HG03060 (cell line): ENCODE results near the gene SLC27A5.
"Not testable (repeated sequence)": the region's sequence is repeated elsewhere in the genome, so short reads cannot be mapped to it uniquely, and the experiment has no call there.

Experiments used
- ATAC-seq: cut with Tn5 transposase; IDR thresholded peaks from one replicate; pipeline ENCODE4 v1.9.1; 2021; ENCODE audit warnings: low read depth, moderate number of reproducible peaks; ENCODE audit not compliant: unreplicated experiment

Gene SLC27A5

GRCh38 chr19:58551123-58551497 lies 39.3 kb upstream of the SLC27A5 start:
- no peak for ATAC-seq

GRCh38 chr19:58550362-58551122 lies 38.8 kb upstream of the SLC27A5 start:
- ATAC-seq: no peak

GRCh38 chr19:58549664-58550361 lies 38.0 kb upstream of the SLC27A5 start:
- ATAC-seq: no peak

- ATAC-seq: no peak
Observed at GRCh38 chr19:58548859-58549663, 37.3 kb upstream of the SLC27A5 start.

- no peak for ATAC-seq
Observed at GRCh38 chr19:58547323-58548312, 35.8 kb upstream of the SLC27A5 start.

GRCh38 chr19:58546019-58546530 lies 34.3 kb upstream of the SLC27A5 start:
- no peak for ATAC-seq

- ATAC-seq: no peak
Observed at GRCh38 chr19:58545286-58546018, 33.7 kb upstream of the SLC27A5 start.

GRCh38 chr19:58544591-58545285 lies 32.9 kb upstream of the SLC27A5 start:
- peak; percentile 19 for ATAC-seq

GRCh38 chr19:58543826-58544590 lies 32.2 kb upstream of the SLC27A5 start, which contains the start of gene TRIM28:
Gene TRIM28, plus strand, starts transcription at chr19:58544064. Its CDS starts 694 bp downstream, at chr19:58544758.
- ATAC-seq: peak; percentile 81

- ATAC-seq: not testable (repeated sequence)
Observed at GRCh38 chr19:58542641-58543372, 31.0 kb upstream of the SLC27A5 start.

- not testable (repeated sequence) for ATAC-seq
Observed at GRCh38 chr19:58539169-58539559, 27.4 kb upstream of the SLC27A5 start.

GRCh38 chr19:58538257-58539168 lies 26.7 kb upstream of the SLC27A5 start:
- ATAC-seq: no peak

GRCh38 chr19:58536852-58537798 lies 25.3 kb upstream of the SLC27A5 start:
- ATAC-seq: no peak

GRCh38 chr19:58535857-58536256 lies 24.1 kb upstream of the SLC27A5 start:
- ATAC-seq: no peak
